K562 (cell line): ENCODE measurements around the gene GIPR.

Experiments
- CHD4 ChIP-seq: fragments of 200-600 bp; sonication (generic); IDR thresholded peaks from 3 replicates; pipeline ENCODE4 v1.6.1; 2012; ENCODE audit warnings: low read depth, mild to moderate bottlenecking, mixed read lengths, low read length, inconsistent platforms; ENCODE audit not compliant: insufficient read depth, insufficient replicate concordance, poor library complexity, severe bottlenecking
- FOXJ3 ChIP-seq: sonication (generic); formaldehyde crosslinking; IDR thresholded peaks from 2 replicates; pipeline ENCODE4 v1.4.0; 2020; ENCODE audit warnings: mild to moderate bottlenecking, missing genetic modification reagents
- HDAC2 ChIP-seq: fragments of 450-650 bp; IDR thresholded peaks from 2 replicates; pipeline ENCODE4 v1.6.1; 2016; ENCODE audit warnings: mild to moderate bottlenecking
- NR1H2 ChIP-seq: sonication (generic); formaldehyde crosslinking; IDR thresholded peaks from 2 replicates; pipeline ENCODE4 v1.4.0; 2020; ENCODE audit warnings: mild to moderate bottlenecking, missing genetic modification reagents
- PRPF4 ChIP-seq: fragments of 200-400 bp; formaldehyde crosslinking; IDR thresholded peaks from one replicate; pipeline ENCODE4 v1.6.1; 2017; ENCODE audit warnings: low read length, low read depth, mild to moderate bottlenecking; ENCODE audit not compliant: insufficient read depth, poor library complexity, severe bottlenecking
- SMAD1 ChIP-seq: fragments of 150-350 bp; IDR thresholded peaks from 2 replicates; pipeline ENCODE4 v1.6.1; 2014; ENCODE audit warnings: low read length, low read depth; ENCODE audit not compliant: partially characterized antibody
- TGIF2 ChIP-seq: sonication (generic); formaldehyde crosslinking; IDR thresholded peaks from 2 replicates; pipeline ENCODE4 v1.8.1; 2022; ENCODE audit warnings: mild to moderate bottlenecking, missing genetic modification reagents, moderate library complexity
- ZNF217 ChIP-seq: sonication (generic); formaldehyde crosslinking; IDR thresholded peaks from 2 replicates; pipeline ENCODE4 v1.8.0; 2022; ENCODE audit warnings: mild to moderate bottlenecking, missing genetic modification reagents
- TF ChIP-seq, protein P1 (sequence below), 3 experiments: IDR thresholded peaks in 2 of 3; conservative IDR thresholded peaks in 1 of 3; 2 replicates each; pipeline ENCODE4 v1.5.1; 2011 to 2012; ENCODE audit warnings: low read length in 3 of 3, mild to moderate bottlenecking in 3 of 3, control low read depth in 2 of 3, improper control_type of control experiment in 1 of 3, inconsistent platforms in 1 of 3, low read depth in 1 of 3, mixed read lengths in 1 of 3, moderate library complexity in 1 of 3; ENCODE audit not compliant: insufficient read depth in 2 of 3
- TF ChIP-seq, protein P2 (sequence below): sonication (generic); formaldehyde crosslinking; IDR thresholded peaks from 2 replicates; pipeline ENCODE4 v1.8.1; 2022; ENCODE audit warnings: missing genetic modification reagents
- TF ChIP-seq, protein P3 (sequence below), 2 experiments: fragments of 450-650 bp; formaldehyde crosslinking in 1 of 2; IDR thresholded peaks; 2 replicates each; pipeline versions ENCODE4 v1.4.0 to v1.6.1; 2014 to 2020; ENCODE audit warnings: mild to moderate bottlenecking in 2 of 2, borderline replicate concordance in 1 of 2, low read depth in 1 of 2

DNA sequence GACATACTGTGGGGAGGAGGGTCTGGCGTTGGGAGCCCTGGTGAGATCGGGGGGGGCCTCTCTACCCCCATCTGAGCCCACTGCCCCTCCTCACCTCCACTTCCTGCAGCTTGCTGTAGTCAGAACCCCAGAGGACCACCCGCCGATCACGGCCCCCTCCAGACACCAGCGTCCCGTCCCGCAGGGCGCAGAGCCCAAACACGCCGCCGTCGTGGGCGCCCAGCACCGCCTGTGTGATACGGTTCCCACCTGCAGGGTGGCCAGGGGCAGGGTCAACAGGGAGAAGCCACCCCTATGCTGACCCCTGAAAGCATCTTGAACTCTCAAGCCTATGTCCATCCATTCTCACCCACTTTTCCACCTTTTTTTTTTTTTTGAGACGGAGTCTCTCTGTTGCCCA, 46.6 kb upstream of the GIPR start:
- TF ChIP-seq, protein P1, sequence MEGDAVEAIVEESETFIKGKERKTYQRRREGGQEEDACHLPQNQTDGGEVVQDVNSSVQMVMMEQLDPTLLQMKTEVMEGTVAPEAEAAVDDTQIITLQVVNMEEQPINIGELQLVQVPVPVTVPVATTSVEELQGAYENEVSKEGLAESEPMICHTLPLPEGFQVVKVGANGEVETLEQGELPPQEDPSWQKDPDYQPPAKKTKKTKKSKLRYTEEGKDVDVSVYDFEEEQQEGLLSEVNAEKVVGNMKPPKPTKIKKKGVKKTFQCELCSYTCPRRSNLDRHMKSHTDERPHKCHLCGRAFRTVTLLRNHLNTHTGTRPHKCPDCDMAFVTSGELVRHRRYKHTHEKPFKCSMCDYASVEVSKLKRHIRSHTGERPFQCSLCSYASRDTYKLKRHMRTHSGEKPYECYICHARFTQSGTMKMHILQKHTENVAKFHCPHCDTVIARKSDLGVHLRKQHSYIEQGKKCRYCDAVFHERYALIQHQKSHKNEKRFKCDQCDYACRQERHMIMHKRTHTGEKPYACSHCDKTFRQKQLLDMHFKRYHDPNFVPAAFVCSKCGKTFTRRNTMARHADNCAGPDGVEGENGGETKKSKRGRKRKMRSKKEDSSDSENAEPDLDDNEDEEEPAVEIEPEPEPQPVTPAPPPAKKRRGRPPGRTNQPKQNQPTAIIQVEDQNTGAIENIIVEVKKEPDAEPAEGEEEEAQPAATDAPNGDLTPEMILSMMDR (IDR thresholded peaks at IDR 0.05 in 2 of 3, conservative IDR thresholded peaks at IDR 0.05 in 1 of 3; ENCODE audit: insufficient read depth in 2 of 3, low read depth in 1 of 3, low read length in 3 of 3) = no peak
- TF ChIP-seq CHD4 (no peak), HDAC2 (no peak), SMAD1 (no peak), TGIF2 (CRISPR knock-in tag) (no peak), ZNF217 (CRISPR knock-in tag) (no peak), FOXJ3 (CRISPR knock-in tag) (no peak), NR1H2 (CRISPR knock-in tag) (no peak), PRPF4 (no peak)
- TF ChIP-seq, protein P2, sequence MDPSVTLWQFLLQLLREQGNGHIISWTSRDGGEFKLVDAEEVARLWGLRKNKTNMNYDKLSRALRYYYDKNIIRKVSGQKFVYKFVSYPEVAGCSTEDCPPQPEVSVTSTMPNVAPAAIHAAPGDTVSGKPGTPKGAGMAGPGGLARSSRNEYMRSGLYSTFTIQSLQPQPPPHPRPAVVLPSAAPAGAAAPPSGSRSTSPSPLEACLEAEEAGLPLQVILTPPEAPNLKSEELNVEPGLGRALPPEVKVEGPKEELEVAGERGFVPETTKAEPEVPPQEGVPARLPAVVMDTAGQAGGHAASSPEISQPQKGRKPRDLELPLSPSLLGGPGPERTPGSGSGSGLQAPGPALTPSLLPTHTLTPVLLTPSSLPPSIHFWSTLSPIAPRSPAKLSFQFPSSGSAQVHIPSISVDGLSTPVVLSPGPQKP = no peak
- TF ChIP-seq, protein P3, sequence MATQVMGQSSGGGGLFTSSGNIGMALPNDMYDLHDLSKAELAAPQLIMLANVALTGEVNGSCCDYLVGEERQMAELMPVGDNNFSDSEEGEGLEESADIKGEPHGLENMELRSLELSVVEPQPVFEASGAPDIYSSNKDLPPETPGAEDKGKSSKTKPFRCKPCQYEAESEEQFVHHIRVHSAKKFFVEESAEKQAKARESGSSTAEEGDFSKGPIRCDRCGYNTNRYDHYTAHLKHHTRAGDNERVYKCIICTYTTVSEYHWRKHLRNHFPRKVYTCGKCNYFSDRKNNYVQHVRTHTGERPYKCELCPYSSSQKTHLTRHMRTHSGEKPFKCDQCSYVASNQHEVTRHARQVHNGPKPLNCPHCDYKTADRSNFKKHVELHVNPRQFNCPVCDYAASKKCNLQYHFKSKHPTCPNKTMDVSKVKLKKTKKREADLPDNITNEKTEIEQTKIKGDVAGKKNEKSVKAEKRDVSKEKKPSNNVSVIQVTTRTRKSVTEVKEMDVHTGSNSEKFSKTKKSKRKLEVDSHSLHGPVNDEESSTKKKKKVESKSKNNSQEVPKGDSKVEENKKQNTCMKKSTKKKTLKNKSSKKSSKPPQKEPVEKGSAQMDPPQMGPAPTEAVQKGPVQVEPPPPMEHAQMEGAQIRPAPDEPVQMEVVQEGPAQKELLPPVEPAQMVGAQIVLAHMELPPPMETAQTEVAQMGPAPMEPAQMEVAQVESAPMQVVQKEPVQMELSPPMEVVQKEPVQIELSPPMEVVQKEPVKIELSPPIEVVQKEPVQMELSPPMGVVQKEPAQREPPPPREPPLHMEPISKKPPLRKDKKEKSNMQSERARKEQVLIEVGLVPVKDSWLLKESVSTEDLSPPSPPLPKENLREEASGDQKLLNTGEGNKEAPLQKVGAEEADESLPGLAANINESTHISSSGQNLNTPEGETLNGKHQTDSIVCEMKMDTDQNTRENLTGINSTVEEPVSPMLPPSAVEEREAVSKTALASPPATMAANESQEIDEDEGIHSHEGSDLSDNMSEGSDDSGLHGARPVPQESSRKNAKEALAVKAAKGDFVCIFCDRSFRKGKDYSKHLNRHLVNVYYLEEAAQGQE (IDR thresholded peaks at IDR 0.05; ENCODE audit: borderline replicate concordance) = no peak
- TF ChIP-seq, protein P3 (CRISPR knock-in tag; IDR thresholded peaks at IDR 0.05; ENCODE audit: low read depth) = no peak
